Stimulated activated CD4-positive, alpha-beta T cell treated with anti-CD3 and anti-CD28 coated beads, TNF-alpha, amount 100 ng/mL, for 1 hour (primary cell): ENCODE data around the gene MYL12A.

Experiments used
- DNase-seq, 3 donors: peaks; one replicate each; pipeline ENCODE4 v3.0.0-alpha.2; 2020; ENCODE audit warnings: low read depth in 3 of 3, low spot score in 1 of 3

The MYL12A gene

DNA sequence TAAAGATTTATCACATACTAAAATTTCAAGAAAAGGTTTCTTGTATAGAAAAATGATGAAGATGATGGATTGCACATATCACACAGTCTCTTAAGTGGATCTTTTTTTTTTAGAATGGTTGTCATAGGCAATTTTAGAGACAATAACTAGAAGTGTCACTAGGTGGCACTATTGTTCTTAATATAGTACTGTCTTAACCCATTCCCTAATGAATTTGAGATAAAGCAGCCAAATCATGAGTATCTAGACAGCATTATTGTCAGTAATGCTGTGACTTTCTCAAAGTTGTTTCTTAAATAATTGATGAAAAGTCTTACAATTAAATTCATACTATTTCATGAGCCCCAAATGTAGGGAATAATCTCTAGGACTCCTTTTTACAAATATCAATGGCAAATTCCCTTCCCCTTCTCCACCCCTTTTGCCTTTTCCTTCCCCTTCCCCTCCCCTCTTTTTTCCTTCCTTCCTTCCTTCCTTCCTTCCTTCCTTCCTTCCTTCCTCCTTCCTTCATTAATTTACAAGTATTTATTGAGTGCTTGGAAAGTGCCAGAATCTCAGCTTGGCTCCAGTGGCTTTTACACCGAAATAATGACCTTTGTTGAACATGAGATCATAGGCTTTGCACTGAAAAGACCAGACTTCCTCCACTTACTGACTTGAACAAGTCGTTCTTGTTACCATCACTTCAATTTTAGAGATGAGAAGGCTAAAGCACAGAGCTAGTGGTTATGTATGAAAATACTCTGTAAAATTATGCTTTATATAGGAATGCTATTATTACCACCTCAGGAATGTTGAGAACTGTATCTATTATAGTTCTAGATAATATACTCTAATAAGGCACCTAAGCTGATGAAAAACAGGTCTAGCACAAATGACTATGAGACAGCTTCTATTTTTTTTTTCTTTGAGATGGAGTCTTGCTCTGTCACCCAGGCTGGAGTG lies 34.1 kb downstream of the MYL12A start:
- no peak for DNase-seq

GRCh38 chr18:3283253-3283863 lies 35.8 kb downstream of the MYL12A start:
- no peak for DNase-seq

DNA sequence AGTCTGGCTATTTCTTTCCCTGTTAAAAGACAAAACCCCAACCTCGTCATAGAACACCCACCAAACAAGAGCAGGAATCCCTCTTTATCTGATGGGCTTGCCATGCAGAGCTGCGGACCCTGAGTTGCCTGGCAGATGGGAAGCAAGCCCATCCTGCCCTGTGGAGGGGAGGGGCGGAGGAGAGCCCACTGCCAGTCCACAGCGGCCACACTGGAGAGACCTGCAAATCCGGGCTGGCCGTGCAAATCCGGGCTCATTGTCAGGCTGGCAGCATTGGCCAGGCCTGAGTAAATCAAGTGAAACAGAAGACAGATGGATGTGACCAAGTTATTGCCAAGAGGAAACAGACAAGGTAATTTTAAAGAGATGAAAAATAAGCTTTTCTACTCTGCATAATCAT lies 36.3 kb downstream of the MYL12A start:
- no peak for DNase-seq

DNA sequence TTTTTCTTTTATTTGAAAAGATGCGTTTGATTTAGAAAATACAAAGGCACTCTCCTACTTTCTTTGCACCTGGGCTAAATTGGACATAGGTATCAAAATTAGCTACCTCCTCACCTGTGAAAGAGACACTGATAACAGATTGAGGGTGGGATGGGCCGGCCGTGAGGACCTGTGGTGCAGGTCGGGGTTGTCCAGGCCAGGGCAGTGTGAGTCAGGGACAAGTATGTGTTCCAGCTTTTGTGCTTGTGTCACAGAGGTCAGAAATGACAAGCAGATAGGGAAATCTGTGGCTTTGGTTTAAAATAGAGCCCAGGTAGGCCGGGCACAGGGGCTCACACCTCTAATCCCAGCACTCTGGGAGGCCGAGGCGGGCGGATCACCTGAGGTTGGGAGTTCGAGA lies 36.9 kb downstream of the MYL12A start:
- DNase-seq, result no peak

DNA sequence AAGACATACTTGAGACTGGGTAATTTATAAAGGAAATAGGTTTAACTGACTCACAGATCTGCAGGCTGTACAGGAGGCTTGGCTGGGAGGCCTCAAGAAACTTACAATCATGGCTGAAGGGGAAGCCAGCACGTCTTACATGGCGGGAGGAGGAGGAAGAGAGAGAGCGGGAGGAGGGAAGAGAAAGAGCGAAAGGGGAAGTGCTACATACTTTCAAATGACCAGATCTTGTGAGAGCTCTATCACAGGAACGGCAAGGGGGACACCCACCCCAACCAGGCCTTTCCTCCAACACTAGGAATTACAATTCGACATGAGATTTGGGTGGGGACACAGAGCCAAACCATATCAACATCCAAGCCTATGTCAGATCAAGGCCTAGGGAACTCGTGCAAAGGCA lies 38.6 kb downstream of the MYL12A start:
- DNase-seq, result no peak

DNA sequence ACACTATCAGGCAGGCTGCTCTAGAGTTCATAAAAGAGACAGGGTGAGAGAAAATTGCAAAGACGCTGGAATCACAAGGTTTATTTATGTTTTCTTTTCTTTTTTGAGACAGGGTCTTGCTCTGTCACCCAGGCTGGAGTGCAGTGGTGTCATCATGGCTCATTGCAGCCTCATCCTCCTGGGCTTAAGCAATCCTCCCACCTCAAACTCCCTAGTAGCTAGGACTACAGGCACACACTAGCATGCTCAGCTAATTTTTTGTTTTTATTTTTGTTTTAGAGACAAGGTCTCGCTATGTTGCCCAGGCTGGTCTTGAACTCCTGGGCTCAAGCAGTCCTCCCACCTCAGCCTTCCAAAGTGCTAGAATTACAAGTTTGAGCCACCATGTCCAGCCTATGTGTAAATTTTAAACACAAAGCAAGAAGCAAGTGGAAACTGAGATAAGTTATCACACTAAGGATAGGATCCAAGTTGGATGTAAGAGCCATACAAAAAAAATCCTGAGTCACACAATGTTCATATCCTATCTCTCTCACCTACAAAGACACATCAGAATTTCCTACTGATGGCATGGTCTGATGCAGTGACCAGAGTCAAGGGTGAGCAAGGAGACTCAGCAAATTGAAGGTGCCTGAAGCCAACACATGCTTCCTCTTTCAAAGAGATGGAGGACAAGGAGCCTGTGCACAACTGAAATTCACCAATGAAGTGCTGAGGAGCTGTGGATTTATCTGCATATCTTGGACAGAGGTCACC lies 45.8 kb downstream of the MYL12A start:
- DNase-seq, result no peak

- no peak for DNase-seq
Observed at GRCh38 chr18:3294435-3295080, 47.0 kb downstream of the MYL12A start.

DNA sequence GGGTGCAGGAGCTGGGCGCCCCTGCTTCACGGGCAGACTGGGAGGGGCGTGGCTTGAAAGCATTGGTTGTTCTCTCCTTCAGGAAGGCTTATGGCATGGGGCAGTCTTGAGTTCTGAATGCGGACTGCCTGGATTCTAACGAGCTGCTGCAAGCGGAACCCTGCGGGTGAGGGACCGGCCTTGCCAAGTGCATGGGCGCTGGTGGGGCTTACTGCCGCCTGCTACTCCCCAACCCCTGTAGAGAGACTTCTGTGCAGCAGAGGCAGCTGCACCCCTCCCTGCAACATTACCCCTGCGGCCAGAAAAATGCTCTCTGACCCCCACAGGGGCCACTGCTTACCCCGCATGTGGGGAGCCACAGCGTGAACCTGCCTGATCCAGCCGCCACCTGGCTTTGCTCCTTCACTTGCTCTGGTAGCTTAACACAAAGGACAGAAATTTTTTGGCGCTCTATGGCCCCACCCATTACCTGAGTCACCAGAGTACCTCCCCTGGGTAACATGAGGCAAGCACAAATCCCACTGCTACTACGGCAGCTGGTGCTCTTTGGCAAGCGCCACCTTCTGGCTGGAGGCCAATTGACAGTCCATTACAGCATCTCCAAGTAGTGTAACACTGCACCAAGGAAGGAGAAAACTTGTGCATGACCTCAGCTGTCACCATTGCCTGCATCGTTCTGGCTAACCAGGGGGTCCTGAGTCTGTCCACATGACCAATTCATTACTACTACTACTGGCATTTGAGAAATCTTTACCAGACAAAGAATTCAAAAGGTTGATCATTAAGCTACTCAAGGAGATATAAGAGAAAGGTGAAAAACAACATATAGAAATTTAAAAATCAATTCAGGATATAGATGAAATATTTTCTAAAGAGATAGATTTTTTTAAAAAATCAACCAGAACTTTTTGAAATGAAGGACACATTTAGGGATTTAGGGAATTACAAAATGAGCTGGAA lies 49.7 kb downstream of the MYL12A start:
- DNase-seq, result peak; percentile 79 to 87 (median 83)

DNA sequence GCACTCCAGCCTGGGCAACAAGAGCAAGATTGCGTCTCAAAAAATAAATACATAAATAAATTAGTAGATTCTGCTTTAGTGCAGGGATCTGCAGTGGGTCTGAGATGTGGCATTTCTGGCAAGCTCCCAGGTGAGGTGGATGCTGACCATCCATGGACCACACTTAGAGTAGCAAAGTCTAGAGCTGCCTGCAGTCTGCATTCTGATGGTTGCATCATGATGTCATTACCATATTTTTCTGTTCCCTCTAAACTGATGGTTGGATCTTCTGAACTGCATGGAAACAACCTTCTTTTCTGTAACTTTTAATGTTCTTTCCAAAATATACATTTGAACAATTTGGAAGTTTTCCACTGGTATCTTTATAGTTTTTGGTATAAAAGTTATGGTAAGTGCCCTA lies 57.2 kb downstream of the MYL12A start:
- DNase-seq, result no peak

DNA sequence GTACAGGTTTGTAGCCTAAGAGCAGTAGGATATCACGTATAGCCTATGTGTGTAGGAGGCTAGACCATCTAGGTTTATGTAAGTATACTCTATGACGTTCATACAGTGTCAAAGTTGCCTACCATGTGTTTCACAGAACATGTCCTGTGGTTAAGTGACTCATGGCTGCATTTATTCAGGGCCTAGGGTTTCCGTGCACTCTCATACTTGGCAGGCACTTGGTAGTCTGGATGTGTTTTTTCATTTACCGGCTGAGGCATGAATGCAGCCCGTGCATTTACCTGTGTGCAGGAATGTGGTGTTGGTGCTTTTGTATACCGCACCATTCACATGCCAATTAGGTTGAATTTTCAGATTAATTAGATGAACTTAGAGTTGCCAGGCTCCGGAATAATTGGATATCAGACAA lies 57.8 kb downstream of the MYL12A start:
- peak in 1 of 3 donors; percentile 13 for DNase-seq
